Natural killer cell (primary cell): ENCODE measurements around the gene CYP4F11. TPM values are rescaled to one million over a fixed set of nuclear protein-coding genes. Genes with fewer than 3 reads are reported as not detected.

Experiments
- ATAC-seq, 3 donors: fragments of 150-1000 bp in 2 of 3; fragments of 200-7000 bp in 1 of 3; cut with Tn5 transposase; 1 replicate in 1 of 3; 2 replicates in 2 of 3; pipeline ENCODE4 v1.10.0; 2021; ENCODE audit warnings: mild to moderate bottlenecking in 2 of 3, moderate library complexity in 2 of 3
- DNase-seq, 2 donors: peaks; one replicate each; pipeline versions ENCODE4 v3.0.0 to v3.0.0-alpha.2; 2013 to 2021; ENCODE audit warnings: mixed read lengths in 1 of 2
- H3K27ac ChIP-seq: one replicate; pipeline ENCODE4 v1.5.1; 2013; ENCODE audit warnings: mild to moderate bottlenecking, low read length
- H3K27me3 ChIP-seq: one replicate; pipeline ENCODE4 v1.6.1; 2013; ENCODE audit warnings: low read length; ENCODE audit not compliant: control insufficient read depth, insufficient read depth
- H3K36me3 ChIP-seq: one replicate; pipeline ENCODE4 v1.6.1; 2013; ENCODE audit warnings: low read length; ENCODE audit not compliant: control insufficient read depth, insufficient read depth
- H3K4me1 ChIP-seq: one replicate; pipeline ENCODE4 v1.6.1; 2013; ENCODE audit warnings: low read length; ENCODE audit not compliant: control insufficient read depth, insufficient read depth
- H3K4me3 ChIP-seq: one replicate; pipeline ENCODE4 v1.5.1; 2013; ENCODE audit warnings: low read length
- H3K9me3 ChIP-seq: one replicate; pipeline ENCODE4 v1.6.1; 2013; ENCODE audit warnings: low read length; ENCODE audit not compliant: control insufficient read depth, insufficient read depth
- H3K27ac Mint-ChIP-seq, 2 donors: one replicate each; pipeline ENCODE4 v1.8.0; 2022; ENCODE audit warnings: mild to moderate bottlenecking in 2 of 2, mixed read lengths in 2 of 2, moderate library complexity in 1 of 2
- H3K27me3 Mint-ChIP-seq, 2 donors: one replicate each; pipeline ENCODE4 v1.8.0; 2022; ENCODE audit warnings: low read depth in 2 of 2, mixed read lengths in 2 of 2
- H3K36me3 Mint-ChIP-seq: one replicate; pipeline ENCODE4 v1.8.0; 2022; ENCODE audit warnings: mixed read lengths
- H3K4me1 Mint-ChIP-seq, 2 donors: one replicate each; pipeline ENCODE4 v1.8.0; 2022; ENCODE audit warnings: mixed read lengths in 2 of 2
- H3K4me3 Mint-ChIP-seq: one replicate; pipeline ENCODE4 v1.8.0; 2022; ENCODE audit warnings: mild to moderate bottlenecking, moderate library complexity, mixed read lengths
- H3K9me3 Mint-ChIP-seq, 2 donors: one replicate each; pipeline ENCODE4 v1.8.0; 2022; ENCODE audit warnings: mixed read lengths in 2 of 2
- WGBS: methylation state at CpG from one replicate; pipeline ENCODE4 v1.1.7; 2013; ENCODE audit warnings: missing lambda C conversion rate; ENCODE audit not compliant: insufficient coverage; 5-methylcytosine and 5-hydroxymethylcytosine counted together
- intact Hi-C: fragments of 100-400 bp; cut with micrococcal nuclease; formaldehyde crosslinking; loops from one replicate; pipeline ENCODE4 v1.14.2; 2022
- total RNA-seq, 4 donors: library from RNA; stranded (reverse); fragments of 120-200 nt in 1 of 4; gene quantifications; one replicate each; pipeline versions ENCODE4 v1.2.3 to v1.2.4, GENCODE V29; 2013 to 2022
- TF ChIP-seq, protein P1 (sequence below): fragments of 200-600 bp; IDR thresholded peaks from one replicate; pipeline ENCODE4 v1.8.0; 2022; ENCODE audit warnings: antibody characterized with exemption

The CYP4F11 gene, protein sequence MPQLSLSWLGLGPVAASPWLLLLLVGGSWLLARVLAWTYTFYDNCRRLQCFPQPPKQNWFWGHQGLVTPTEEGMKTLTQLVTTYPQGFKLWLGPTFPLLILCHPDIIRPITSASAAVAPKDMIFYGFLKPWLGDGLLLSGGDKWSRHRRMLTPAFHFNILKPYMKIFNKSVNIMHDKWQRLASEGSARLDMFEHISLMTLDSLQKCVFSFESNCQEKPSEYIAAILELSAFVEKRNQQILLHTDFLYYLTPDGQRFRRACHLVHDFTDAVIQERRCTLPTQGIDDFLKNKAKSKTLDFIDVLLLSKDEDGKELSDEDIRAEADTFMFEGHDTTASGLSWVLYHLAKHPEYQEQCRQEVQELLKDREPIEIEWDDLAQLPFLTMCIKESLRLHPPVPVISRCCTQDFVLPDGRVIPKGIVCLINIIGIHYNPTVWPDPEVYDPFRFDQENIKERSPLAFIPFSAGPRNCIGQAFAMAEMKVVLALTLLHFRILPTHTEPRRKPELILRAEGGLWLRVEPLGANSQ
- not detected for total RNA-seq
- total RNA-seq (2013), result not detected

DNA sequence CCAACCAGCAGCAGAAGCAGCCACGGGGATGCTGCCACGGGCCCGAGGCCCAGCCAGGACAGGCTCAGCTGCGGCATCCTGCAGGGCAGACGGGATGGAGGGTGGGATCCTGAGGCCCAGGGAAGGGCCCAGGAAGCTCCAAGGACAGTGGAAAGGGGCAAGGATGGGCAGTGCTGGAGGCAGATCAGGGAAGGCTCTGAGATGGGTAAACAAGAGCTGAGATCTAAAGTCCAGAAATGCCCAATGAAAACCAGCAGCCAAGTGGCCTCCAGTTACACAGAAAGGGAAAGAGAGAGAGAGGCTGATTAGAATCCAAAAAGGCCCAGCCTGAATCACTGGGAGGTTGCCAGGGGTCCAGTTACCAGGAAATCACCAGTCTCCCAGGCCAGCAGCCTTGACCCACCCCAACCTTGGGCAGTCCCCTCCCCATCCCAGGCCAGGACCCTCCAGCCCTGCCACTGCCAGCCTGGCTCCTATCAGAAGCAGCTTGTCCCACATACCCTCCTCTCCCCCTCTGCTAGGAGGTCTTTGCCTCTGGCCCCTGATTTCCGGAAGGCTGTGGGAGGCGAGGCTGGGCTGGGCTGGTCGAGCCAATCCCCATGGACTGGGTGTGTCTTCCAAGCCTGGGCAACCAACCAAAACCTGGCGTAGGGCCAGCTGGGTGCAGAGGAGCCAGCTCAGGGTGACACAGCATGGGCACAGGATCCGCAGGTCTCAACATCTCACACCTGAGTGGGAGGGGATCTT is at the start of gene CYP4F11:
TSS of gene CYP4F11 (minus strand) at position 198 of the 747 bp plus-strand sequence. CDS start at position 77, 121 bp downstream.
- intact Hi-C loops, result no loop called here
- Histone ChIP-seq H3K4me3 (no peak within 1 kb of the TSS), H3K9me3 (no peaks in the 10 kb centered on the region), H3K36me3 (no peaks in the 10 kb centered on the region), H3K27me3 (peaks cover 11% of the 10 kb centered on the region), H3K4me1 (no peaks in the 10 kb centered on the region), H3K27ac (no peak within 1 kb of the TSS)
- TF ChIP-seq, protein P1, sequence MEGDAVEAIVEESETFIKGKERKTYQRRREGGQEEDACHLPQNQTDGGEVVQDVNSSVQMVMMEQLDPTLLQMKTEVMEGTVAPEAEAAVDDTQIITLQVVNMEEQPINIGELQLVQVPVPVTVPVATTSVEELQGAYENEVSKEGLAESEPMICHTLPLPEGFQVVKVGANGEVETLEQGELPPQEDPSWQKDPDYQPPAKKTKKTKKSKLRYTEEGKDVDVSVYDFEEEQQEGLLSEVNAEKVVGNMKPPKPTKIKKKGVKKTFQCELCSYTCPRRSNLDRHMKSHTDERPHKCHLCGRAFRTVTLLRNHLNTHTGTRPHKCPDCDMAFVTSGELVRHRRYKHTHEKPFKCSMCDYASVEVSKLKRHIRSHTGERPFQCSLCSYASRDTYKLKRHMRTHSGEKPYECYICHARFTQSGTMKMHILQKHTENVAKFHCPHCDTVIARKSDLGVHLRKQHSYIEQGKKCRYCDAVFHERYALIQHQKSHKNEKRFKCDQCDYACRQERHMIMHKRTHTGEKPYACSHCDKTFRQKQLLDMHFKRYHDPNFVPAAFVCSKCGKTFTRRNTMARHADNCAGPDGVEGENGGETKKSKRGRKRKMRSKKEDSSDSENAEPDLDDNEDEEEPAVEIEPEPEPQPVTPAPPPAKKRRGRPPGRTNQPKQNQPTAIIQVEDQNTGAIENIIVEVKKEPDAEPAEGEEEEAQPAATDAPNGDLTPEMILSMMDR, result no peak
- Mint-ChIP-seq H3K4me3 (no peak within 1 kb of the TSS), H3K36me3 (no peaks in the 10 kb centered on the region), H3K4me1 (no peaks in the 10 kb centered on the region), H3K27ac (no peak within 1 kb of the TSS), H3K9me3 (no peaks in the 10 kb centered on the region), H3K27me3 (peaks cover 2 to 12% of the 10 kb centered on the region in 2 donors)
- DNase-seq (no peak), ATAC-seq (no peak)
- WGBS, result 57% methylated on average over 10 of the region's 10 CpGs

DNA sequence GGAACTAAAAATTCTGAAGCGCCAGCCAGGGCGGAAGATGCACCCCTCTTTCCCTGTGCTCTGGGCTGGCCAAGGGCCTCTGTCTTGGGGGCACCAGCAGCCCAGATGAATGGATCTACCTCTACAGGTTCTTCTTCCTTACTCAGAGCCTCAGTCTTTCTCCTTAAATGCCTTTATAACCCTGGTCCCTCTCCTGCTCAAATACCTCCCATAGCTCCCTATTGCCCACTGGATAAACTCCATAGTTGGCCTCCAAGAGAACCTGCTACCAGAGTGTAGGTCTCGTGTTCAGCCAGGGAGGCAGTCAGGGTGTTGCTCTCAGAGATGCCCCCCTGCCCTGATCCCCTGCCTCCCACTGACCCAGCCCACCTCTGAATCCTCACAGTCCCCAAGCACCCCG is 45.0 kb upstream of the CYP4F11 start:
- no peak overlapping the region for H3K4me3 ChIP-seq
- no peaks in the 10 kb centered on the region for H3K4me1 Mint-ChIP-seq
- no peak overlapping the region for H3K27ac Mint-ChIP-seq
- no peaks in the 10 kb centered on the region for H3K4me1 ChIP-seq
- H3K27ac ChIP-seq, result no peak overlapping the region
- intact Hi-C loops, result no loop called here
- no peak overlapping the region for H3K4me3 Mint-ChIP-seq
- WGBS, result 85% methylated on average over 3 of the region's 4 CpGs
- no peaks in the 10 kb centered on the region for H3K9me3 Mint-ChIP-seq
- TF ChIP-seq, protein P1, result no peak
- H3K36me3 Mint-ChIP-seq, result peaks cover 8% of the 10 kb centered on the region
- ATAC-seq (no peak), DNase-seq (no peak)
- peaks cover 4% of the 10 kb centered on the region for H3K27me3 ChIP-seq
- H3K36me3 ChIP-seq, result no peaks in the 10 kb centered on the region
- peaks cover 8% of the 10 kb centered on the region for H3K9me3 ChIP-seq
- H3K27me3 Mint-ChIP-seq, result peaks cover 15 to 33% of the 10 kb centered on the region in 2 donors

DNA sequence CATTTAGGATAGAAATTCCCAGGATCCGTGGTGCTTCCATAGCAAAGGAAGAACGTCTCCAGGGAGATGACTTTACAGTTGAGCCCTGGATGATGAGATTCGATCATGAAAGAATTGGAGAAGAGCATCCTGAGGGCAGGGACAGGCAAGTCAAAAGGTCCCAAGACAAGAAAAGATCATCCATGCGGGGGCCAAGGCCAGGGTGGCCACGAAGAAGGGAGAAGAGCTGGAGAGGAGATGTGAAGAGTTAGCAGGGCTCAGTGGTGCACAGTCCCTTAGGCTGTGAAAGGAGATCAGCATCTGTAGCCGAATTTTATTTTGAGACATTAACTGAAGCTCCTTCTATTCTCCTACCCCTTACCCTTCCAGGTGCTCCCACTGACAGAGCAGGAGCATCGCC is 43.4 kb upstream of the CYP4F11 start:
- peaks cover 8% of the 10 kb centered on the region for H3K36me3 Mint-ChIP-seq
- H3K36me3 ChIP-seq, result no peaks in the 10 kb centered on the region
- H3K27ac ChIP-seq, result no peak overlapping the region
- H3K9me3 ChIP-seq, result peaks cover 8% of the 10 kb centered on the region
- no peaks in the 10 kb centered on the region for H3K9me3 Mint-ChIP-seq
- H3K4me1 Mint-ChIP-seq, result no peaks in the 10 kb centered on the region
- no peak for ATAC-seq
- whole genome bisulfite sequencing, result 71% methylated on average over 7 of the region's 7 CpGs
- no peak overlapping the region for H3K27ac Mint-ChIP-seq
- TF ChIP-seq, protein P1, result no peak
- no peak for DNase-seq
- no peak overlapping the region for H3K4me3 Mint-ChIP-seq
- peaks cover 16 to 20% of the 10 kb centered on the region in 2 donors for H3K27me3 Mint-ChIP-seq
- no peak overlapping the region for H3K4me3 ChIP-seq
- H3K4me1 ChIP-seq, result no peaks in the 10 kb centered on the region
- peaks cover 4% of the 10 kb centered on the region for H3K27me3 ChIP-seq
- intact Hi-C loops, result no loop called here
